Uterus (tissue), 2 donors: Measurements from ENCODE around the gene DMRT3.

ENCODE experiments used
- CTCF ChIP-seq, 4 experiments: fragments of 200-600 bp in 2 of 4; fragments of 450-650 bp in 2 of 4; sonication (generic) in 2 of 4; IDR thresholded peaks; one replicate each; pipeline ENCODE4 v1.5.1; 2016 to 2019; ENCODE audit warnings: antibody characterized with exemption in 4 of 4, mild to moderate bottlenecking in 2 of 4, moderate library complexity in 1 of 4
- POLR2A ChIP-seq, 2 donors: fragments of 450-650 bp; IDR thresholded peaks; one replicate each; pipeline ENCODE4 v1.6.1; 2016; ENCODE audit warnings: antibody characterized with exemption in 2 of 2, mild to moderate bottlenecking in 1 of 2, moderate library complexity in 1 of 2

- TF ChIP-seq CTCF (IDR thresholded peaks at IDR 0.05) = no peak
- TF ChIP-seq POLR2A (IDR thresholded peaks at IDR 0.05) = no peak
These were observed 31.8 kb downstream of the DMRT3 start for GRCh38 chr9:1008216-1008615.
